OCI-LY3 (cell line): ENCODE measurements around the gene EXD2.

Experiments used
- EZH2phosphoT487 ChIP-seq: fragments of 200-600 bp; shearing (Covaris generic); IDR thresholded peaks from 2 replicates; pipeline ENCODE4 v1.6.1; 2018; ENCODE audit warnings: antibody characterized with exemption, mixed run types, low read depth
- TF ChIP-seq, protein P1 (sequence below): fragments of 200-600, 300-600 bp; sonication (generic); IDR thresholded peaks from 2 replicates; pipeline ENCODE4 v1.5.1; 2014; ENCODE audit warnings: antibody characterized with exemption, low read length, low read depth

DNA sequence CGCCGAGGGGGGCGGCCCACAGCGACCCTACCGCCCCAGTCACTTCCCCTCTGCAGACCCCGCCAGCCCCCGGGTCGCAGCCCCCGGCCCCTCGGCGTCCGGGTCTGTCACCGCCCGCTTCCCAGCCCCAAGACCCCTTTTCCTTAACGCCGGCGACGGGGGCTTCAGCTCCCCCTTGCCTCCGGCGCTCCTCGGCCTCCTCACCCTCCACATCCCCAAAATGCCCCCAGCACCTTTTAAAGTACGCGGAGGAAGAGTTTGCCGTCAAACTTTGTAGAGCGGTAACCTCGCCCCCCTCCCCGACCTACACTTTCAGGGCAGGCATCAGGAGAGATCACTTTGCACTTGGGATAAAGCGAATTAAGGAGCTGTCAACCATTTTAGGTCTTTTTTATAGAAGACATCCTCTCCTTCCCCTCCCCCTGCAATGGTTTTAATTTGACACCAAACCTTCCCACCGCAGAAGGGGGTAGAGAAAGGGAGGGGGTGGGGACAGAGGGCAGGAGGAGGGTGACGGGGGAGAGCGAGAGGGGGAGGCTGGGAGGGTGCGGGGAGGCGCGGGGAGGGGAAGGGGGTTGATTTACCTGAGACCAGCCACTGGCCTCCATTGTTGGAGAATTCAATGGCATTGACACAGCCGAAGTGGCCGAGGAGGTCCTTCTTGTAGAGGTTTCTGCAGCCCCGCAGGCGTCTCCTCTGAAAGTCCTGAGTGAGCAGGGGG lies 39.0 kb upstream of the EXD2 start:
- TF ChIP-seq, protein P1, sequence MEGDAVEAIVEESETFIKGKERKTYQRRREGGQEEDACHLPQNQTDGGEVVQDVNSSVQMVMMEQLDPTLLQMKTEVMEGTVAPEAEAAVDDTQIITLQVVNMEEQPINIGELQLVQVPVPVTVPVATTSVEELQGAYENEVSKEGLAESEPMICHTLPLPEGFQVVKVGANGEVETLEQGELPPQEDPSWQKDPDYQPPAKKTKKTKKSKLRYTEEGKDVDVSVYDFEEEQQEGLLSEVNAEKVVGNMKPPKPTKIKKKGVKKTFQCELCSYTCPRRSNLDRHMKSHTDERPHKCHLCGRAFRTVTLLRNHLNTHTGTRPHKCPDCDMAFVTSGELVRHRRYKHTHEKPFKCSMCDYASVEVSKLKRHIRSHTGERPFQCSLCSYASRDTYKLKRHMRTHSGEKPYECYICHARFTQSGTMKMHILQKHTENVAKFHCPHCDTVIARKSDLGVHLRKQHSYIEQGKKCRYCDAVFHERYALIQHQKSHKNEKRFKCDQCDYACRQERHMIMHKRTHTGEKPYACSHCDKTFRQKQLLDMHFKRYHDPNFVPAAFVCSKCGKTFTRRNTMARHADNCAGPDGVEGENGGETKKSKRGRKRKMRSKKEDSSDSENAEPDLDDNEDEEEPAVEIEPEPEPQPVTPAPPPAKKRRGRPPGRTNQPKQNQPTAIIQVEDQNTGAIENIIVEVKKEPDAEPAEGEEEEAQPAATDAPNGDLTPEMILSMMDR, result no peak
- no peak for TF ChIP-seq EZH2phosphoT487
